OCI-LY7 (cell line): ENCODE data around the gene BLM. TPM values are rescaled to one million over a fixed set of nuclear protein-coding genes. Genes with fewer than 3 reads are reported as not detected.

Experiments used
- BruUV-seq: library from RNA; stranded (reverse); fragments of 400-500 nt; replicated peaks from 2 replicates; lab custom pipeline; 2021; lab: Mats Ljungman, UMichigan
- CTCF ChIA-PET: fragments of 300-600 bp; sonication (Branson Sonifier 250); formaldehyde crosslinking; loops from one replicate; lab custom pipeline; 2022; ENCODE audit warnings: antibody characterized with exemption; ENCODE audit not compliant: unreplicated experiment; lab: Charles Lee
- POLR2A ChIA-PET: fragments of 300-600 bp; sonication (Branson Sonifier 250); formaldehyde crosslinking; loops from one replicate; lab custom pipeline; 2022; ENCODE audit warnings: antibody characterized with exemption; lab: Charles Lee
- DNase-seq: peaks from one replicate; pipeline ENCODE4 v3.0.0-alpha.2; 2015; ENCODE audit warnings: low spot score
- H2AFZ ChIP-seq: fragments of 200-600 bp; sonication (generic), shearing (Covaris generic); 2 replicates; pipeline ENCODE4 v1.6.1; 2014; ENCODE audit warnings: mild to moderate bottlenecking, antibody characterized with exemption, low read length, moderate library complexity
- H3K27ac ChIP-seq: fragments of 200-600 bp; sonication (generic); 2 replicates; pipeline ENCODE4 v1.5.1; 2014; ENCODE audit warnings: mixed run types, low read depth, mild to moderate bottlenecking, moderate library complexity, low read length, inconsistent platforms; ENCODE audit not compliant: poor library complexity, severe bottlenecking
- H3K36me3 ChIP-seq: fragments of 200-600 bp; sonication (generic); 2 replicates; pipeline ENCODE4 v1.6.1; 2014; ENCODE audit warnings: mild to moderate bottlenecking, antibody characterized with exemption, low read length, moderate library complexity, mixed read lengths; ENCODE audit not compliant: insufficient read depth
- H3K4me1 ChIP-seq: fragments of 200-600 bp; sonication (generic); 2 replicates; pipeline ENCODE4 v1.5.1; 2014; ENCODE audit warnings: mild to moderate bottlenecking, low read length; ENCODE audit not compliant: insufficient read depth, poor library complexity, severe bottlenecking
- H3K4me2 ChIP-seq: fragments of 200-600 bp; sonication (generic); 2 replicates; pipeline ENCODE4 v1.6.1; 2014; ENCODE audit warnings: mild to moderate bottlenecking, low read length
- H3K4me3 ChIP-seq: fragments of 200-600 bp; sonication (generic); 2 replicates; pipeline ENCODE4 v1.5.1; 2014; ENCODE audit warnings: mild to moderate bottlenecking, low read depth, low read length; ENCODE audit not compliant: poor library complexity, severe bottlenecking
- H3K79me2 ChIP-seq: fragments of 200-600 bp; sonication (generic); 2 replicates; pipeline ENCODE4 v1.6.1; 2016; ENCODE audit warnings: low read depth, mild to moderate bottlenecking, low read length, moderate library complexity, mixed read lengths; ENCODE audit not compliant: insufficient read depth
- H3K9me2 ChIP-seq: fragments of 200-600 bp; sonication (generic); 2 replicates; pipeline ENCODE4 v1.6.1; 2016; ENCODE audit warnings: mild to moderate bottlenecking, low read length, mixed read lengths; ENCODE audit not compliant: insufficient read depth
- H3K9me3 ChIP-seq: fragments of 200-600 bp; sonication (generic); 2 replicates; pipeline ENCODE4 v1.6.1; 2014; ENCODE audit warnings: mild to moderate bottlenecking, mixed run types, low read length, mixed read lengths
- H4K20me1 ChIP-seq: fragments of 200-600 bp; sonication (generic); 2 replicates; pipeline ENCODE4 v1.6.1; 2014; ENCODE audit warnings: mild to moderate bottlenecking, antibody characterized with exemption, low read length, moderate library complexity, mixed read lengths; ENCODE audit not compliant: insufficient read depth
- CTCF ChIP-seq: fragments of 200-600 bp; sonication (generic); conservative IDR thresholded peaks from 2 replicates; pipeline ENCODE4 v1.5.1; 2014; ENCODE audit warnings: mild to moderate bottlenecking, antibody characterized with exemption, low read length, moderate library complexity, mixed read lengths
- EZH2phosphoT487 ChIP-seq: fragments of 200-600 bp; sonication (generic); IDR thresholded peaks from 2 replicates; pipeline ENCODE4 v1.6.1; 2018; ENCODE audit warnings: low read depth, borderline replicate concordance, mild to moderate bottlenecking, mixed run types, antibody characterized with exemption, low read length, moderate library complexity, mixed read lengths
- intact Hi-C: fragments of 100-400 bp; cut with micrococcal nuclease; formaldehyde crosslinking; loops from one replicate; pipeline ENCODE4 v1.10.0; 2022; ENCODE audit not compliant: unreplicated experiment
- total RNA-seq, 2 experiments: library from RNA; depleted of rRNA in 1 of 2; stranded (reverse); fragments of >200 nt in 1 of 2; shearing (Covaris generic) in 1 of 2; gene quantifications; 2 replicates each; pipeline ENCODE4 v1.2.3, GENCODE V29; 2014 to 2022

BLM gene
- total RNA-seq, 2 experiments from 2014 or later = 47.1 to 51.8 TPM

- no peak overlapping the region for H2AFZ ChIP-seq
- H4K20me1 ChIP-seq = no peaks in the 10 kb centered on the region
- H3K9me3 ChIP-seq = no peaks in the 10 kb centered on the region
- CTCF ChIA-PET = no interaction called here
- no peak for DNase-seq
- H3K27ac ChIP-seq = no peak overlapping the region
- intact Hi-C loops = no loop called here
- POLR2A ChIA-PET = no interaction called here
- TF ChIP-seq CTCF (no peak), EZH2phosphoT487 (no peak)
- H3K4me3 ChIP-seq = no peak overlapping the region
- no peak overlapping the region for H3K4me2 ChIP-seq
- H3K79me2 ChIP-seq = no peaks in the 10 kb centered on the region
- H3K9me2 ChIP-seq = no peaks in the 10 kb centered on the region
- no TSS peak for BruUV-seq
- H3K4me1 ChIP-seq = peaks cover 33% of the 10 kb centered on the region
- H3K36me3 ChIP-seq = peaks cover 67% of the 10 kb centered on the region
Observed at GRCh38 chr15:90814191-90814821, 97.2 kb downstream of the BLM start.

GRCh38 chr15:90816401-90817116, 99.4 kb downstream of the BLM start:
- CTCF ChIA-PET = no interaction called here
- no TSS peak for BruUV-seq
- H3K36me3 ChIP-seq = peaks cover 45% of the 10 kb centered on the region
- no peaks in the 10 kb centered on the region for H3K9me3 ChIP-seq
- no peaks in the 10 kb centered on the region for H3K9me2 ChIP-seq
- H4K20me1 ChIP-seq = no peaks in the 10 kb centered on the region
- POLR2A ChIA-PET = interaction anchor here (0.5 to 1.4 kb wide), 4 partner anchors 23 to 30 kb away, joined by 3 to 6 read pairs (median 4); no protein-coding TSS in a partner anchor
- TF ChIP-seq EZH2phosphoT487 = no peak
- no peak for TF ChIP-seq CTCF
- peaks cover 33% of the 10 kb centered on the region for H3K4me1 ChIP-seq
- no peak overlapping the region for H3K27ac ChIP-seq
- DNase-seq = no peak
- H3K4me2 ChIP-seq = no peak overlapping the region
- intact Hi-C loops = no loop called here
- no peaks in the 10 kb centered on the region for H3K79me2 ChIP-seq
- H2AFZ ChIP-seq = no peak overlapping the region
- no peak overlapping the region for H3K4me3 ChIP-seq
